Activated CD4-positive, alpha-beta T cell treated with anti-CD3 and anti-CD28 coated beads, Interleukin-2, amount 10 ng/mL, durations not matched to agents 24 days and 14 days (primary cell): ENCODE data around the gene DLD. TPM values are rescaled to one million over a fixed set of nuclear protein-coding genes. Genes with fewer than 3 reads are reported as not detected.

Experiments used
- DNase-seq: peaks from one replicate; pipeline ENCODE4 v3.0.0; 2022
- H3K27ac Mint-ChIP-seq: one replicate; pipeline ENCODE4 v1.8.0; 2022; ENCODE audit warnings: mild to moderate bottlenecking, mixed read lengths
- H3K27me3 Mint-ChIP-seq: one replicate; pipeline ENCODE4 v1.8.0; 2022; ENCODE audit warnings: mixed read lengths
- H3K36me3 Mint-ChIP-seq: one replicate; pipeline ENCODE4 v1.8.0; 2022; ENCODE audit warnings: low read depth, mild to moderate bottlenecking, mixed read lengths
- H3K4me1 Mint-ChIP-seq: one replicate; pipeline ENCODE4 v1.8.0; 2021; ENCODE audit warnings: mixed read lengths
- H3K4me3 Mint-ChIP-seq: one replicate; pipeline ENCODE4 v1.8.0; 2022; ENCODE audit warnings: mild to moderate bottlenecking, moderate library complexity, mixed read lengths
- H3K9me3 Mint-ChIP-seq: one replicate; pipeline ENCODE4 v1.8.0; 2021; ENCODE audit warnings: mixed read lengths
- intact Hi-C: fragments of 100-400 bp; cut with micrococcal nuclease; formaldehyde crosslinking; loops from one replicate; pipeline ENCODE4 v1.15.1; 2023
- total RNA-seq: library from RNA; stranded (reverse); gene quantifications from 2 replicates; pipeline ENCODE4 v1.2.3, GENCODE V29; 2022

Gene DLD
- total RNA-seq, 1 donor from 2014 or later, result 119 TPM

DNA sequence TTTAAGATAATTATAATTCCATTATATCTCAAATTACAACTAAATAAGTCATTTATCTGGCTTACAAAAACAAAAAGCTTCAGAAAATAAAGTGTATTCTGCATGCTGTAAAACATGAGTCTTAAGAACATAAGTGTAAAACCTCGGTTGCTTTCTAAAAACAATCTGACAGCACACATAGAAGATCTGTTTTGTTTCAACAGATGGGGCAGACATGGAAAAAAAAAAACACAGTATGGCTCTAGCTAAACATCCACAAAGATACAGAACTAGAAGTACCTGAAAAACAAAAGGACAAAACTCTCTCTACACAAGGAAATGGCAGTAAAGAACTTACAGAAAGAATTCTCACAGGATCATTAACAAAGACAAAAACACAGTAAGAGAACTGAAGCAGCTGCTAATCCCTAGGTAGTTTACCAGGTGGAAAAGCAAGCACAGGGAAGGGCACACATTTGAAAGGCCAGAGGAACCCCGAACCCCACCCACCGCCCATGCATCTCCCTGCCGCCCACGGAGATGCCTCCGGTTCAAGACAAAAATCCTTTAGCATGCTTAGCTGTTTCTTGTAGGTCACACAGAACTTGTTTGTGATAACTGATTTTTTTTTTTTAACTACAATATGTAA lies 42.5 kb downstream of the DLD start:
- Mint-ChIP-seq H3K27ac (no peak overlapping the region), H3K9me3 (no peaks in the 10 kb centered on the region), H3K27me3 (no peaks in the 10 kb centered on the region), H3K36me3 (peaks cover 22% of the 10 kb centered on the region), H3K4me1 (peaks cover 7% of the 10 kb centered on the region), H3K4me3 (no peak overlapping the region)
- intact Hi-C loops, result no loop called here
- no peak for DNase-seq

- intact Hi-C loops, result no loop called here
- H3K4me3 Mint-ChIP-seq, result no peak overlapping the region
- H3K4me1 Mint-ChIP-seq, result peaks cover 7% of the 10 kb centered on the region
- H3K27ac Mint-ChIP-seq, result no peak overlapping the region
- H3K36me3 Mint-ChIP-seq, result peaks cover 15% of the 10 kb centered on the region
- H3K9me3 Mint-ChIP-seq, result no peaks in the 10 kb centered on the region
- no peaks in the 10 kb centered on the region for H3K27me3 Mint-ChIP-seq
- DNase-seq, result no peak
These were observed 44.2 kb downstream of the DLD start for GRCh38 chr7:107934991-107935770.

- Mint-ChIP-seq H3K9me3 (no peaks in the 10 kb centered on the region), H3K27ac (no peak overlapping the region), H3K36me3 (peaks cover 13% of the 10 kb centered on the region), H3K4me1 (peaks cover 7% of the 10 kb centered on the region), H3K4me3 (no peak overlapping the region), H3K27me3 (no peaks in the 10 kb centered on the region)
- intact Hi-C loops, result no loop called here
- DNase-seq, result no peak
These were observed 45.3 kb downstream of the DLD start for GRCh38 chr7:107936312-107936711.

- no peak for DNase-seq
- no peaks in the 10 kb centered on the region for H3K9me3 Mint-ChIP-seq
- no peak overlapping the region for H3K27ac Mint-ChIP-seq
- H3K27me3 Mint-ChIP-seq, result no peaks in the 10 kb centered on the region
- H3K4me1 Mint-ChIP-seq, result peaks cover 7% of the 10 kb centered on the region
- H3K4me3 Mint-ChIP-seq, result no peak overlapping the region
- intact Hi-C loops, result no loop called here
- peaks cover 10% of the 10 kb centered on the region for H3K36me3 Mint-ChIP-seq
These were observed 46.5 kb downstream of the DLD start for GRCh38 chr7:107937531-107937930.

GRCh38 chr7:107938456-107939250 lies 47.7 kb downstream of the DLD start:
- intact Hi-C loops, result no loop called here
- H3K4me1 Mint-ChIP-seq, result peaks cover 4% of the 10 kb centered on the region
- H3K4me3 Mint-ChIP-seq, result no peak overlapping the region
- peaks cover 2% of the 10 kb centered on the region for H3K36me3 Mint-ChIP-seq
- no peak overlapping the region for H3K27ac Mint-ChIP-seq
- H3K9me3 Mint-ChIP-seq, result no peaks in the 10 kb centered on the region
- no peaks in the 10 kb centered on the region for H3K27me3 Mint-ChIP-seq
- DNase-seq, result no peak

DNA sequence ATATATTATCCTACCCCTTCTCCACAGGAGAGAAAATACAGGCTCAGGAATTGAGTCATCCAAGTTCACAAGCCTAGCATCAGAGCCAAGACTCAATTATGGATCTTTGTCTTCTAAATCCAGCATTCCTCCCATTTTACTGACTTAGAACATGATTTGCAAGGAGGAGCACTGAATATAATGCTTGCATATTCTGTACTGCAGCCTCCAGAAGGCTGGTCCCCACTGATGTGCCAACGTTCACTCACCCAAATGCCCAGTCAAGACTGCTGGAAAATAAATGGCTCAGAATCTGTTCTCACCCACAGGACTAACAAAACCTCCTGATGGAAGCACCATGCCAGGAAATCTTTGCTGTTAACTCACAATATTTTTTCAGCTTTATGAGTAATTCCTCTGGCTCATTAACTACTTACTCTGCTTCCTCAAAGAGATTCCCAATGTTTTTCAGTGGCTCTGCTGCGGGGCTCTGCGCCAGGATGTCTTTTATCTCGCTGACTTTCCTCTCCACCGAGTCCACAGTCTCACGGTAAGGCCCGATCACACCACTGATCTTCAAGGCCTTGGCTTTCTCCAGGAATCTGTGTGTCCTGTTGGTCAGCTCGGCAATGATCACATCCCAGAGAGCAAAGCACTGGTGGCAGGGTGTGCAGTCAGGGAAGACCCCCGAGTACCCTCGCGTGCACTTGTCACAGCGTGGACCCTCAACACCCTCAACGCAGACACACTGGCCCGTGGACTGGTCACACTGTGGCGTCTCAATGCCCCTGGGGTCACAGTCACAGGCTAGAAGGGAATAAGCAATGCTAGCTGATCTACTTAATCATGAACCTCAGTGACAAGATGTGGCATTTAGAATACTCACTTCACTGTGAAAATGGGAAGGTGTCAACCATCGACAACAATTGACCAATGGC lies 48.8 kb downstream of the DLD start:
- Mint-ChIP-seq H3K4me1 (peaks cover 2% of the 10 kb centered on the region), H3K9me3 (no peaks in the 10 kb centered on the region), H3K27ac (no peak overlapping the region), H3K36me3 (peaks cover 2% of the 10 kb centered on the region), H3K27me3 (no peaks in the 10 kb centered on the region), H3K4me3 (no peak overlapping the region)
- no peak for DNase-seq
- intact Hi-C loops, result no loop called here

DNA sequence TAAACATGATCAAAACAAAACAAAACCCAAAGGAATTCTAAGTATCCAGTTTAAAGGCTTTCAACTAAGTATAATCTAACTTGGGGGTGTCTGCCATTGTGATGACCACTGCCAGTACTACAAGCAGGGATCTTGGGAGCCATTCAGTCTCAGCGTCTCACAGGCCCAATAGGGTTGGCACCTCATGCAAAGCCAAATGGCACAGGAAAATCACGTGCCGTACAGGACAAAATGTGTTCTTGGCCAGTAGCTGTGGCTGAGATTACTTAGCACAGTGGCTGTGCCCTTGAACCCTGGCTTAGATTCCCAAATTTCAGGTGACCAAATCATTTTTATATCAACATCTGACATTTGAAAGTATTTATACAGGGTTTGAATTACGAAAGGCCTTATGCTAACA lies 50.0 kb downstream of the DLD start:
- Mint-ChIP-seq H3K4me1 (peaks cover 2% of the 10 kb centered on the region), H3K4me3 (no peak overlapping the region), H3K36me3 (peaks cover 2% of the 10 kb centered on the region), H3K27me3 (no peaks in the 10 kb centered on the region), H3K9me3 (no peaks in the 10 kb centered on the region), H3K27ac (no peak overlapping the region)
- DNase-seq, result no peak
- intact Hi-C loops, result no loop called here

- no peak for DNase-seq
- intact Hi-C loops, result no loop called here
- no peak overlapping the region for H3K4me3 Mint-ChIP-seq
- H3K27me3 Mint-ChIP-seq, result no peaks in the 10 kb centered on the region
- no peak overlapping the region for H3K27ac Mint-ChIP-seq
- no peaks in the 10 kb centered on the region for H3K4me1 Mint-ChIP-seq
- H3K36me3 Mint-ChIP-seq, result no peaks in the 10 kb centered on the region
- no peaks in the 10 kb centered on the region for H3K9me3 Mint-ChIP-seq
These were observed 52.0 kb downstream of the DLD start for GRCh38 chr7:107943018-107943417.

GRCh38 chr7:107944411-107945169 lies 53.6 kb downstream of the DLD start:
- intact Hi-C loops, result no loop called here
- no peak for DNase-seq
- Mint-ChIP-seq H3K27ac (no peak overlapping the region), H3K27me3 (peaks cover 8% of the 10 kb centered on the region), H3K4me1 (no peaks in the 10 kb centered on the region), H3K9me3 (no peaks in the 10 kb centered on the region), H3K36me3 (no peaks in the 10 kb centered on the region), H3K4me3 (no peak overlapping the region)

- DNase-seq, result no peak
- Mint-ChIP-seq H3K4me3 (no peak overlapping the region), H3K36me3 (no peaks in the 10 kb centered on the region), H3K27me3 (peaks cover 9% of the 10 kb centered on the region), H3K27ac (no peak overlapping the region), H3K4me1 (no peaks in the 10 kb centered on the region), H3K9me3 (no peaks in the 10 kb centered on the region)
- intact Hi-C loops, result no loop called here
These were observed 54.3 kb downstream of the DLD start for GRCh38 chr7:107945332-107945731.

GRCh38 chr7:107946451-107946850 lies 55.5 kb downstream of the DLD start:
- intact Hi-C loops, result no loop called here
- no peaks in the 10 kb centered on the region for H3K9me3 Mint-ChIP-seq
- no peak for DNase-seq
- H3K27ac Mint-ChIP-seq, result no peak overlapping the region
- H3K36me3 Mint-ChIP-seq, result no peaks in the 10 kb centered on the region
- H3K27me3 Mint-ChIP-seq, result peaks cover 9% of the 10 kb centered on the region
- H3K4me3 Mint-ChIP-seq, result no peak overlapping the region
- H3K4me1 Mint-ChIP-seq, result no peaks in the 10 kb centered on the region

GRCh38 chr7:107946881-107947280 lies 55.9 kb downstream of the DLD start:
- Mint-ChIP-seq H3K27me3 (peaks cover 9% of the 10 kb centered on the region), H3K27ac (no peak overlapping the region), H3K4me3 (no peak overlapping the region), H3K4me1 (no peaks in the 10 kb centered on the region), H3K9me3 (no peaks in the 10 kb centered on the region), H3K36me3 (no peaks in the 10 kb centered on the region)
- intact Hi-C loops, result no loop called here
- no peak for DNase-seq
